Fibroblast of mammary gland (primary cell): Measurements from ENCODE around the gene ZNF516.

ENCODE experiments used
- DNase-seq: peaks from one replicate; pipeline ENCODE4 v3.0.0-alpha.2; 2010; ENCODE audit warnings: low read depth
- H3K4me3 ChIP-seq: 2 replicates; pipeline ENCODE4 v1.5.1; 2011; ENCODE audit warnings: low read depth, mild to moderate bottlenecking, low read length, moderate library complexity; ENCODE audit not compliant: control insufficient read depth
- TF ChIP-seq, protein P1 (sequence below): conservative IDR thresholded peaks from 2 replicates; pipeline ENCODE4 v1.5.1; 2011; ENCODE audit warnings: low read depth, low read length, inconsistent platforms; ENCODE audit not compliant: control insufficient read depth, insufficient read depth

Gene ZNF516

DNA sequence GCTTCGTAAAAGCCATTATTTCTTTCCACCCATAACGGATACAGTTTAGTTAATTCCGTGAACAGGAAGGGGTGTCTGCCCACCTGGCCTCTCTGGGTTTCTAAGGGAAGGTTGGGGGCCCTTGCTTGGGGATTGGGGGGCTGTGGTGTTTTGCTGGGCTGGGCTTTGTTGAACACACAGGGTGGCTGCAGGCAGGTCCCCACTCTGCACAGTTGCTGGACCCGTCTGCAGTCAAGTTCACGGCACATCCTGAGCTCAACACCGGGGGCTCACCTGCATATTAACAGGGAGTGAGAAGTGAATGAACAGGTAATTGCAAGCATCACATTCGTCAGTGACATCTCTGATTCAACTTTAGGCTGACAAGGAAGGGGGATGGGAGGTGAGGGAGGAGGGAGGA is 109.0 kb downstream of the ZNF516 start:
- DNase-seq, result no peak
- H3K4me3 ChIP-seq, result no peak overlapping the region
- TF ChIP-seq, protein P1, sequence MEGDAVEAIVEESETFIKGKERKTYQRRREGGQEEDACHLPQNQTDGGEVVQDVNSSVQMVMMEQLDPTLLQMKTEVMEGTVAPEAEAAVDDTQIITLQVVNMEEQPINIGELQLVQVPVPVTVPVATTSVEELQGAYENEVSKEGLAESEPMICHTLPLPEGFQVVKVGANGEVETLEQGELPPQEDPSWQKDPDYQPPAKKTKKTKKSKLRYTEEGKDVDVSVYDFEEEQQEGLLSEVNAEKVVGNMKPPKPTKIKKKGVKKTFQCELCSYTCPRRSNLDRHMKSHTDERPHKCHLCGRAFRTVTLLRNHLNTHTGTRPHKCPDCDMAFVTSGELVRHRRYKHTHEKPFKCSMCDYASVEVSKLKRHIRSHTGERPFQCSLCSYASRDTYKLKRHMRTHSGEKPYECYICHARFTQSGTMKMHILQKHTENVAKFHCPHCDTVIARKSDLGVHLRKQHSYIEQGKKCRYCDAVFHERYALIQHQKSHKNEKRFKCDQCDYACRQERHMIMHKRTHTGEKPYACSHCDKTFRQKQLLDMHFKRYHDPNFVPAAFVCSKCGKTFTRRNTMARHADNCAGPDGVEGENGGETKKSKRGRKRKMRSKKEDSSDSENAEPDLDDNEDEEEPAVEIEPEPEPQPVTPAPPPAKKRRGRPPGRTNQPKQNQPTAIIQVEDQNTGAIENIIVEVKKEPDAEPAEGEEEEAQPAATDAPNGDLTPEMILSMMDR, result no peak

DNA sequence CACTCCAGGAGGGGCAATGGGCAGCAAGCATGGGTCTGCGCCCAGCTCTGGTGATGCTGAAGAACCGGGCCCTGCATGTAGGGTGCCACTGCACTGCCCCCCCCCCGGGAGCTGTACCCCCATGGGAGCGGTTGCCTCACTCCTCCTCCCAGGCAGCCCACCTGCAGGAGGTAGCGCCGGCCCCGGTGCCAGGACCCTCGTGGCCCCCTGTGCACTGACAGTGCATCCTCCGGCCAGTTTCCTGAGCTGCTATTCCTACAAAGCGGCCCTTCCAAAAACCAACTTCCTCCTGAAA is 109.4 kb downstream of the ZNF516 start:
- TF ChIP-seq, protein P1, result no peak
- no peak for DNase-seq
- H3K4me3 ChIP-seq, result no peak overlapping the region

DNA sequence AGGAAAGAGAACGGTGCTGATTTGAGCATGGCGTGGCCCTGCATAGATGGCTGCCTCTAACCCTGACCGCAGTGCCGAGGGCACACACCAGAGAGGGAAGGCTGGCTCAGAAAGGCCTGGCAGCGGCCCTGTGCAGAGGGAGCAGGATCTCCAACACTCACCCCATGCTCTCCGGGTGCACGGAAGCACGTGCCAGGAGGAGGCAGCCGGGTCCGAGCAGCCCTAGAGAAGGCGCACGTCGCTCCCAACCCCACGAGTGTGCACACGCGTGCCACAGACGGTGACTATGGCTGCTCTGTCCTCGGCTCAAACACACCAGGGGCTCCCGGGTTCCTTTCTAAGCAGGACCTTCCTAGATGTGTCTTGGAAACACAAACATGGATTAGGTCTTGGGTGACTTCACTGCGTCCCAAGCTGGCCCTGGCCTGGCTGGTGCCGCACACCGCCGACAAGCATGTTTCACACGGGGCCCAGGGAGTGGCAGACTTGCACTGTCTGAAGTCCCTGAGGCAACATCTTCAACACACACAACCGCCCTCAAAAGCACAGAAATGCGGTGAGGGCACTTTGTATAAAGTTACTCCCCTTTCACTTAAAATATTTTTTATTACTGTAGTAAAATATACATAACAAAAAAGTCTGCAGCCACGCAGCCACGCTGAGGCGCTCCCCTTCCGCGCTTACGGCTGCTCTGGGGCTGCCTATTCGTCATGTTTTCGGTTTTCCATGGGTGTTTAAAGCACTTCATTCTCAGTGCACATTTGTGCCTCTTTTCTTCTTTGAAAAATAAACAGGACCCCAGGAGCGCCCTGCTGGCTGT is 110.0 kb downstream of the ZNF516 start:
- DNase-seq, result no peak
- no peak overlapping the region for H3K4me3 ChIP-seq
- TF ChIP-seq, protein P1, result no peak

DNA sequence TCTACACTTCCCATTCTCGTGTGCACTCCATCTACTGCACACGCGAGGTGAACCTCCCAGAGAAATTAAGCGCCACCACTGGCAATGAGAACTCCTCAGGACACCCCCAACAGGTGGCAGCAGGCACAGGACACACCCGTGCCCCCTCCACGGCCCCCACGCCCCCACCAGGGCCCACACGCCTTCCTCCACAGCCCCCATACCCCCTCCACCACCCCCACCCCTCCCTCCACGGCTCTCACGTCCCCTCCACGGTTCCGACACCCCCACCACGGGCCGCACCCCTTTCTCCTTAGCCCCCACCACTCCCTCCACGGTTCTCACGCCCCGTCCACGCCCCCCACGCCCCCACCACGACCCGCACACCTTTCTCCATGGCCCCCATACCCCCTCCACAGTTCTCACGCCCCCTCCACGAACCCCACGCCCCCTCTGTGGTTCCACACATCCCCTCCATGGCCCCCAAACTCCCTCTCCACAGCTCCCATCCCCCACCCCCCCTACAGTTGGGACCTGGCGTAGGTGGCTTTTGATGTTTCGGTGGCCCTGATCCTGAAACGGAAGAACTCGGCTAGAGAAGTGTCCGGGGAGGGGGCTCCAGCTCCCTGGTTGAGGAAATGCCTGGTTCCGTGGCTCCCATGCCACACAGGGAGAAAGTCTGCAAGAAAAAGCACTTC is 110.8 kb downstream of the ZNF516 start:
- no peak overlapping the region for H3K4me3 ChIP-seq
- TF ChIP-seq, protein P1, result no peak
- no peak for DNase-seq

DNA sequence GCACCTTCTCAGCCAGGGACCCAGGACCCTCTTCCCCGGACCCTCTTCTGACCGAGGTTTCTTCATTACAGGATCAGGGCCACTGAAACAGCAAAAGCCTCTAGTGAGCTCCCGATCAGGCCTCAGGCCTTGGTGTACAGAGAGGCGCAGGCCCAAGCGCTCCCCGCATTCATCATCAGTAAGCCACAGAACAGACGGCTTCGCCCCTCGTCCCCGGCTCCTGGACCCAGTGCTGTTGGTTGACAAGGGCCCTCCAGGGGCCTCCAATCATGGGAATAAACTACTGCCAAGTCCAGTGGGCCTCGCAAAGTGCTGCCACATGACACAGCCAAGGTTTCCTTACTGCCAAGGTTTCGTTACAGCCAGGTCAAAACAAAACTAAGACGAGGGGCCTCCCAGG is 111.4 kb downstream of the ZNF516 start:
- TF ChIP-seq, protein P1, result no peak
- no peak for DNase-seq
- no peak overlapping the region for H3K4me3 ChIP-seq

DNA sequence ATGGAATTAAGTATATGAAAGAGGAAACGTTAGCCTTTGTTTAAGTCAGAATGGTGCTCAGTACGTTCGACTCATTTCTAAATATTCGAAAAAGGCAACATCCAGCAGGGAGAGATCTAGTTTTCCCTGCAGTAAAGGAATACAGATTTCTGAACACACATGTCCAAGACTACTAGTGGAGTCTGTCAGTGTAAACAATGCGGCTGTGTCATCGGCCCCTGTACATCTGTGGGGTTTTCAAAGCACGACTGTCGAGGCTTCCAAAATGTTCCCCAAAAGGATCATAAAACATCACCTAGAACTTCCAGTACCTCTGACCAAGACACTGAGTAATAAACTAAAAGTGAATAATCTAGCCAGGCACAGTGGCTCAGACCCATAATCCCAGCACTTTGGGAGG is 112.8 kb downstream of the ZNF516 start:
- no peak overlapping the region for H3K4me3 ChIP-seq
- TF ChIP-seq, protein P1, result no peak
- DNase-seq, result no peak
